Measurements from ENCODE around the gene MRS2. TPM values are rescaled to one million over a fixed set of nuclear protein-coding genes. Genes with fewer than 3 reads are reported as not detected.

MRS2 gene
- total and polyA plus RNA-seq, 4 donors = 9.8 to 19.8 (median 12.3) TPM

DNA sequence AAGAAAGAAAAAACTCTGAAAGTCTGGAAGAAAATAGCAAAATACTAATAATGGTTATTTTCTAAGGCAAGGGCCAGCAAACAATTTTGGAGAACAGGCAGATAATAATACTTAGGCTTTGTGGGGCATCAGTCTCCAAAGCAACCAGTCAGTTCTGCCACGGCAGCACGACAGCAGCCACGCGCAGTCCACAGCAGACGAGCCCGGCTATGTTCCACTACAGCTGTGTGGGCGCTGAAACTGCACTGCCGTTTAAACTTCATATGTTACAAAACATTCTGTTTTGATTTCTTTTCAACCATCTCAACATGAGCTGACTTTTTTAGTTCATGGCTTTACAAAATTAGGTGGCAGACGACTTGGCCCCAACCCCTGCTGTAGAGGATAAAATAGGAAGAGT lies 29.9 kb downstream of the MRS2 start:
- Histone ChIP-seq H3K9me3 (ENCODE audit: control insufficient read depth, low read length) (no peaks in the 10 kb centered on the region), H3K4me1 (ENCODE audit: control insufficient read depth in 1 of 2, insufficient read depth in 2 of 2, low read length in 2 of 2) (no peaks in the 10 kb centered on the region), H3K36me3 (ENCODE audit: control insufficient read depth in 1 of 2, insufficient read depth in 2 of 2, low read length in 1 of 2) (no peaks in the 10 kb centered on the region), H3K27ac (ENCODE audit: low read depth in 1 of 2, low read length in 2 of 2) (no peak overlapping the region), H3K27me3 (ENCODE audit: control insufficient read depth in 1 of 2, insufficient read depth in 2 of 2, low read length in 1 of 2) (no peaks in the 10 kb centered on the region), H3K4me3 (ENCODE audit: low read length in 2 of 2) (no peak overlapping the region)
- intact Hi-C loops (cut with DNase I) = loop anchor here (5.0 to 10.0 kb wide), 3 partner anchors 62 to 262 kb away; partner anchors contain the start of gene ALDH5A1 (in 1 of the 2)
- 70 to 74% methylated on average over 9 of the region's 9 CpGs for WGBS, 2 donors
- DNase-seq = no peak
- ATAC-seq (ENCODE audit: low FRiP score) = no peak

DNA sequence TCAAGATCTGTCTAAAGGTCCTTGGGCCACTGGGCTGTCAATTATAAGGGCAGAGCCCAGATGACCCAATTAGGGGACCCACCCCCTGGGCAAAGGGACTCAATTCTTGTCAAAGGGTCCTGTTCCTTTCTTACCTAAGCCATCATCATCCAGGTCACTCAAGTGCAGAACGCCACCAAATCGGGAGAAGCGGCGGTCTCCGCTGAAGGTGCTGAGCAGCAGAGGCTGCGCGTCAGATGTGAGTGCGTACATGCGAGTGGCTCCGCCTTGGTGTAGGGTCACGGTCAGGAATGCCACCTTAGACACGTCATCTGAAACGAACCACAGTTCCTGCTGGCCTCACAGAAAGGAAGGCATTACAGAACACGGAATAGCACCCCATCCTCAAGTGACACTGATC lies 34.2 kb downstream of the MRS2 start:
- no peaks in the 10 kb centered on the region for H3K36me3 ChIP-seq (ENCODE audit: control insufficient read depth in 1 of 2, insufficient read depth in 2 of 2, low read length in 1 of 2)
- intact Hi-C loops (cut with DNase I) = loop anchor here in 1 of 2 donors (10.0 kb wide), 2 partner anchors 58 to 258 kb away; partner anchors contain the start of gene ALDH5A1
- DNase-seq (no peak), ATAC-seq (ENCODE audit: low FRiP score) (no peak)
- H3K27me3 ChIP-seq (ENCODE audit: control insufficient read depth in 1 of 2, insufficient read depth in 2 of 2, low read length in 1 of 2) = no peaks in the 10 kb centered on the region
- no peak overlapping the region for H3K27ac ChIP-seq (ENCODE audit: low read depth in 1 of 2, low read length in 2 of 2)
- no peak overlapping the region for H3K4me3 ChIP-seq (ENCODE audit: low read length in 2 of 2)
- 94% methylated on average over 14 of the region's 14 CpGs for WGBS, 2 donors
- no peaks in the 10 kb centered on the region for H3K4me1 ChIP-seq (ENCODE audit: control insufficient read depth in 1 of 2, insufficient read depth in 2 of 2, low read length in 2 of 2)
- H3K9me3 ChIP-seq (ENCODE audit: control insufficient read depth, low read length) = no peaks in the 10 kb centered on the region

DNA sequence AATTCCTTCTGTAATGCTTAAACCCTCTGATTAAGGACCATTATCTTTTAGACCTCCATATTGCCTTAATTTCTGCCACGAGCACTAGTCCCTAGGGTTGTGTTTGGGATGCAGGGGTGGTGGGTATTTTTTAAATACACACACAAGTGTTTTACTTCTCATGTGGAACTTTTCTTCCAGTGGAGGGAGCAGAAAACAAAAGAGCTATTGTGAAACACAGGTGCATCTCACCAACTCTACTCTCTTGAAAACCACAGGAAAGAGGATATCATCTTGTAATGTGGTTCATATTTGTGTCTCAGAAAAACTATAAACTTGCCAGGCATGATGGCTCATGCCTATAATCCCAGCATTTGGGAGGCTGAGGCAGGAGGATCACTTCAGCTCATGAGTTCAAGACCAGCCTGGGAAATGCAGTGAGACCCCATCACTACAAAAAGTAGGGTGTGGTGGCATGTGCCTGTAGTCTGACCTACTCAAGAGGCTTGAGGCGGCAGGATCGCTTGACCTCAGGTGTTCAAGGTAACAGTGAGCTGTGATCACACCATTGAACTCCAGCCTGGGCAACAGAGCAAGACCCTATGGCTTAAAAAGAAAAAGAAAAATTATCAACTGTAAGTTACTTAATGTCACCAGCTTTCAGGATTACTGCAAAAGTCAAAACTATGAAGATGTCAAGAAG lies 37.3 kb downstream of the MRS2 start:
- intact Hi-C loops (cut with DNase I) = loop anchor here in 1 of 2 donors (10.0 kb wide), 2 partner anchors 55 to 255 kb away; partner anchors contain the start of gene ALDH5A1
- ATAC-seq (ENCODE audit: low FRiP score) (no peak), DNase-seq (no peak)
- Histone ChIP-seq H3K27ac (ENCODE audit: low read depth in 1 of 2, low read length in 2 of 2) (no peak overlapping the region), H3K4me1 (ENCODE audit: control insufficient read depth in 1 of 2, insufficient read depth in 2 of 2, low read length in 2 of 2) (no peaks in the 10 kb centered on the region), H3K27me3 (ENCODE audit: control insufficient read depth in 1 of 2, insufficient read depth in 2 of 2, low read length in 1 of 2) (no peaks in the 10 kb centered on the region), H3K36me3 (ENCODE audit: control insufficient read depth in 1 of 2, insufficient read depth in 2 of 2, low read length in 1 of 2) (peaks cover 0 to 2% of the 10 kb centered on the region in 2 donors), H3K9me3 (ENCODE audit: control insufficient read depth, low read length) (no peaks in the 10 kb centered on the region), H3K4me3 (ENCODE audit: low read length in 2 of 2) (no peak overlapping the region)
- 94 to 98% methylated on average over 3 of the region's 3 CpGs for WGBS, 2 donors

DNA sequence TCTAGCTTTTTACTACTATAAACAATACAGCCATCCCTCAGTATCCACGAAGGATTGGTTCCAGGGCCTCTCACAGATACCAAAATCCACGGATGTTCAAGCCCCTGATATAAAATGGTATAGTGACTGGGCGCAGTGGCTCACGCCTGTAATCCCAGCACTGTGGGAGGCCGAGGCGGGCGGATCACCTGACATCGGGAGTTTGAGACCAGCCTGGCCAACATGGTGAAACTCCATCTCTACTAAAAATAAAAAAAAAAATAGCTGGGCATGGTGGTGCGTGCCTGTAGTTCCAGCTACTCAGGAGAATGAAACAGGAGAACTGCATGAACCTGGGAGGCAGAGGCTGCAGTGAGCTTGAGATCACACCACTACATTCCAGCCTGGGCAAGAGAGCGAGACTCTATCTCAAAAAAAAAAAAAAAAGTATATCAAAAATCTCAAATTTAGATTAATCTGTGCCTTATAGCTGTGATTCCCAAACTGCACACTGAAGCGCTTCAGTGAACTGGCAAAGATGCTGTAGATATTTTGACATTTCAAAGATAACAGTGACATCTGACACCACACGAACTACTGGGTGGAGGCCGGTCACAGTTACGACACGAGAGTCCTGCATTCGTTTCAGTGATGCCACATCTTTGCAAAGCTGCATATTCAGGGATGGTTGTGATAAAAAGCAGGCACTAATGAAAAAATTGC lies 38.3 kb downstream of the MRS2 start:
- no peaks in the 10 kb centered on the region for H3K27me3 ChIP-seq (ENCODE audit: control insufficient read depth in 1 of 2, insufficient read depth in 2 of 2, low read length in 1 of 2)
- no peaks in the 10 kb centered on the region for H3K9me3 ChIP-seq (ENCODE audit: control insufficient read depth, low read length)
- ATAC-seq (ENCODE audit: low FRiP score) = no peak
- H3K4me3 ChIP-seq (ENCODE audit: low read length in 2 of 2) = no peak overlapping the region
- no peak overlapping the region for H3K27ac ChIP-seq (ENCODE audit: low read depth in 1 of 2, low read length in 2 of 2)
- H3K4me1 ChIP-seq (ENCODE audit: control insufficient read depth in 1 of 2, insufficient read depth in 2 of 2, low read length in 2 of 2) = no peaks in the 10 kb centered on the region
- H3K36me3 ChIP-seq (ENCODE audit: control insufficient read depth in 1 of 2, insufficient read depth in 2 of 2, low read length in 1 of 2) = peaks cover 2 to 3% of the 10 kb centered on the region in 2 donors
- intact Hi-C loops (cut with DNase I) = no loop called here
- DNase-seq = no peak
- WGBS, 2 donors = 84 to 86% methylated on average over 15 to 16 of the region's 16 CpGs

DNA sequence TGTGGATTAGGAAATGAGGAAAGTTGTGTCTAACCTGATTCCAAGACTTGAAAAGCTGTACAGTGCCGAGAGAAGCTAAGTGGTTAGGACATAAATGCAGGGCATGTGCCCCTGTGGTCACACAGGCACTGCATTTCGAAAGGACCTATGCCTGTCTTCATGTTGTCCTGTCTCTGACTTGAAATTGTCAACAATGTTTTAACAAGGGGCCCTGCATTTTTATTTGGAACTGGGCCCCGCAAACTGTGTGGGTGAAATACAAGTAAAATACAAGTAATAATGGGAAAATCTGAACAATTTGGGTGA lies 38.8 kb downstream of the MRS2 start:
- no peaks in the 10 kb centered on the region for H3K9me3 ChIP-seq (ENCODE audit: control insufficient read depth, low read length)
- DNase-seq (no peak), ATAC-seq (ENCODE audit: low FRiP score) (no peak)
- H3K4me3 ChIP-seq (ENCODE audit: low read length in 2 of 2) = no peak overlapping the region
- H3K36me3 ChIP-seq (ENCODE audit: control insufficient read depth in 1 of 2, insufficient read depth in 2 of 2, low read length in 1 of 2) = peaks cover 2 to 3% of the 10 kb centered on the region in 2 donors
- no peaks in the 10 kb centered on the region for H3K27me3 ChIP-seq (ENCODE audit: control insufficient read depth in 1 of 2, insufficient read depth in 2 of 2, low read length in 1 of 2)
- no peaks in the 10 kb centered on the region for H3K4me1 ChIP-seq (ENCODE audit: control insufficient read depth in 1 of 2, insufficient read depth in 2 of 2, low read length in 2 of 2)
- WGBS, 2 donors = 93 to 94% methylated on average over 3 of the region's 3 CpGs
- intact Hi-C loops (cut with DNase I) = no loop called here
- no peak overlapping the region for H3K27ac ChIP-seq (ENCODE audit: low read depth in 1 of 2, low read length in 2 of 2)

DNA sequence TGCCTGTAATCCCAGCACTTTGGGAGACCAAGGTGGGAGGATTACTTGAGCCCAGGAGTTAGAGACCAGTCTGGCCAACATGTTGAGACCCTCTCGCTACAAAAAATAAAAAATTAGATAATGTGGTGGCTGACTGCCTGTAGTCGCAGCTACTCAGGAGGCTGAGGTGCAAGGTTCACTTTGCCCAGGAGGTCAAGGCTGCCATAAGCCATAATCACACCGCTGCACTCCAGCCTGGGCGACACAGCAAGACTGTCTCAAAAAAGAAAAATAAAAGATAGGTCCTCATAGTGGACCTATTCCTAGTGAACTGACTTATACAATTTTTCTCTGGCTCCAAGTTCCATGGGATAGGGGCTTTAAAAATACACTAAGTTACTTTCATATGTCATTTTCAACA lies 41.9 kb downstream of the MRS2 start:
- no peaks in the 10 kb centered on the region for H3K27me3 ChIP-seq (ENCODE audit: control insufficient read depth in 1 of 2, insufficient read depth in 2 of 2, low read length in 1 of 2)
- H3K9me3 ChIP-seq (ENCODE audit: control insufficient read depth, low read length) = no peaks in the 10 kb centered on the region
- DNase-seq (no peak), ATAC-seq (ENCODE audit: low FRiP score) (no peak)
- no peak overlapping the region for H3K27ac ChIP-seq (ENCODE audit: low read depth in 1 of 2, low read length in 2 of 2)
- peaks cover 2 to 3% of the 10 kb centered on the region in 2 donors for H3K36me3 ChIP-seq (ENCODE audit: control insufficient read depth in 1 of 2, insufficient read depth in 2 of 2, low read length in 1 of 2)
- 71 to 83% methylated on average over 4 of the region's 4 CpGs for WGBS, 2 donors
- intact Hi-C loops (cut with DNase I) = no loop called here
- no peak overlapping the region for H3K4me3 ChIP-seq (ENCODE audit: low read length in 2 of 2)
- H3K4me1 ChIP-seq (ENCODE audit: control insufficient read depth in 1 of 2, insufficient read depth in 2 of 2, low read length in 2 of 2) = no peaks in the 10 kb centered on the region

DNA sequence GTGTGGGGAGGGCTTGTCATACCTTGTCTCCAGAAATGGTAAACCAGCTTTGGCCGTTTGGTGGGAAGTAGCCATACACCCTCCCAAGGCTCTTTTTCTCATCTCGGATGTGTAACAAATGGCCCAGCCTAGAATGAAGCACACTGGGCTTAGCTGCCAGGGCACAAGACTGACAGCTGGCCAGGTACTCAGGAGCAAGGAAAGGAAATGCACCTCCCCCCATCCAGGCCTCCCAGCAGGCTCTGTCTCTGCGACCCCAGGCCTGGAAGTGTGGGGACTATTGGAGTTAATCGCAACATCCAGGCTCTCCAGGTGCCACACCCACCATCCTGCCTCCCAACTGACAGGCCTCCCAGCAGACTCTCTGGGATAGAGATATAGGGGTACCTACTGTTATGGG lies 43.0 kb downstream of the MRS2 start:
- no peak overlapping the region for H3K27ac ChIP-seq (ENCODE audit: low read depth in 1 of 2, low read length in 2 of 2)
- no peaks in the 10 kb centered on the region for H3K27me3 ChIP-seq (ENCODE audit: control insufficient read depth in 1 of 2, insufficient read depth in 2 of 2, low read length in 1 of 2)
- DNase-seq (no peak), ATAC-seq (ENCODE audit: low FRiP score) (no peak)
- no peaks in the 10 kb centered on the region for H3K4me1 ChIP-seq (ENCODE audit: control insufficient read depth in 1 of 2, insufficient read depth in 2 of 2, low read length in 2 of 2)
- peaks cover 2 to 3% of the 10 kb centered on the region in 2 donors for H3K36me3 ChIP-seq (ENCODE audit: control insufficient read depth in 1 of 2, insufficient read depth in 2 of 2, low read length in 1 of 2)
- H3K9me3 ChIP-seq (ENCODE audit: control insufficient read depth, low read length) = no peaks in the 10 kb centered on the region
- intact Hi-C loops (cut with DNase I) = no loop called here
- 59 to 67% methylated on average over 4 of the region's 4 CpGs for WGBS, 2 donors
- no peak overlapping the region for H3K4me3 ChIP-seq (ENCODE audit: low read length in 2 of 2)

DNA sequence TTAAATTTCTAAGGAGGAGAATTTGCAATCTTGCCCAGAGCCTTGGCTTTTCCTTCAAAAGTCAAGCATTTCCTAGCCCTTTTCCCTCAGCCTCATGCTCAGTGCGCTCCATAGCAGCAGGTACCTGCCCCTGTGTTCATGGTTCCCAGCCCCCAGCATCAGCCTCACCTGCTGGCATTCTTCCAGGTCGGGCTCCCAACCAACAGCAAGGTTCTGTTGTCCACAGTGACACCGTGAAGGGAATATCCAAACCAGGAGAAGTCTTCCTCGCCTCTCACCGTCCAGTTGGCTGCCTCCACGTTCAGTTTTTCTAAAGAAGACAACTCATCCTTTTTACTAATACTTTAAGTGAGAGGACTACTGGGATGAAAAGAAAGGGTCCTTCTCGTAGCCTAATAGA lies 43.9 kb downstream of the MRS2 start:
- DNase-seq = no peak
- Histone ChIP-seq H3K4me1 (ENCODE audit: control insufficient read depth in 1 of 2, insufficient read depth in 2 of 2, low read length in 2 of 2) (no peaks in the 10 kb centered on the region), H3K27ac (ENCODE audit: low read depth in 1 of 2, low read length in 2 of 2) (no peak overlapping the region), H3K27me3 (ENCODE audit: control insufficient read depth in 1 of 2, insufficient read depth in 2 of 2, low read length in 1 of 2) (no peaks in the 10 kb centered on the region), H3K4me3 (ENCODE audit: low read length in 2 of 2) (no peak overlapping the region), H3K36me3 (ENCODE audit: control insufficient read depth in 1 of 2, insufficient read depth in 2 of 2, low read length in 1 of 2) (peaks cover 2 to 3% of the 10 kb centered on the region in 2 donors), H3K9me3 (ENCODE audit: control insufficient read depth, low read length) (no peaks in the 10 kb centered on the region)
- 87 to 91% methylated on average over 7 of the region's 7 CpGs for WGBS, 2 donors
- ATAC-seq (ENCODE audit: low FRiP score) = no peak
- intact Hi-C loops (cut with DNase I) = no loop called here

DNA sequence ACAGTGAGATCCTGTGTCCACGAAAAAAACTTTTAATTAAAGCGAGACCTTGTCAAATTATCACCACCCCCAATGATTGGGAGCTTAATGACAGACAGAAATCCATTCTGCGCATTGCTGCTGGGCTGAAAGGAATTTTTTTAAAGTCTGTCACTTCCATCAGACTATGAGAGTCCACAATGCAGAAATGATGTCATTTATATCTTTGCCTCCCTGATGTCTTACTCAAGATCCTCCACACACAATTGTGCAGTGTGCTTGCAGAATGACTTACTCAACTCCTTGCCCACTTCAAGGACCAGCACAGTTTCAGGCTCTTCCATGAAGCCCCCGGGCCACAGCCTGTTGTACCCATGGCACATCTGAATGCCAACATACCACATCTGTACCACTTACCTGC lies 45.7 kb downstream of the MRS2 start:
- Histone ChIP-seq H3K4me1 (ENCODE audit: control insufficient read depth in 1 of 2, insufficient read depth in 2 of 2, low read length in 2 of 2) (no peaks in the 10 kb centered on the region), H3K4me3 (ENCODE audit: low read length in 2 of 2) (no peak overlapping the region), H3K27me3 (ENCODE audit: control insufficient read depth in 1 of 2, insufficient read depth in 2 of 2, low read length in 1 of 2) (no peaks in the 10 kb centered on the region), H3K36me3 (ENCODE audit: control insufficient read depth in 1 of 2, insufficient read depth in 2 of 2, low read length in 1 of 2) (peaks cover 2 to 3% of the 10 kb centered on the region in 2 donors), H3K9me3 (ENCODE audit: control insufficient read depth, low read length) (no peaks in the 10 kb centered on the region), H3K27ac (ENCODE audit: low read depth in 1 of 2, low read length in 2 of 2) (no peak overlapping the region)
- WGBS, 2 donors = 71% methylated on average over 4 of the region's 4 CpGs
- no peak for DNase-seq
- intact Hi-C loops (cut with DNase I) = no loop called here
- ATAC-seq (ENCODE audit: low FRiP score) = no peak

All from aorta (tissue), 5 donors.